Measurements from ENCODE around the gene CHCHD4.
A peak's percentile ranks its signal among the peaks of the same experiment; 100 is the strongest.

Gene CHCHD4

GRCh38 chr3:14148041-14148985 is 23.6 kb upstream of the CHCHD4 start:
- no peak for DNase-seq (ENCODE audit: low read depth)

DNA sequence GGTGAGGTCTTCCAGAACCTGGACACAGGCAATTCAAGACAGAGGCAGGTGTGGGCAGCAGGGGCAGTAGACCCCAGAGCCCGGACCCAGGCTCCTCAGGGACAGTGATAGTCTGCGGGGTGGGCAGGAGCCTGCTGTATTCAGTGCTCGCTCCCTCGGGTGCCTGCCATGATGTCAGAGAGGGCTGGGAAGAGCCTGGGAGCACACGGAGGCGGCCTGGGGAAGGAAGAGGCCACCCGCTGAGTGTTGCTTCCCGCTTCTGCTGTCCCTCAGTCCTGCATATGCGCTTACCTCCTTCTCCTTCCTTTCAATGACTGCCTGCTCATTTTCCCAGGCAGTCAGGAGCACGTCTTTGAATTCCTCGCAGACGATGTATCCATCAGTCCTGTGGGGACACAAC is 22.9 kb upstream of the CHCHD4 start:
- no peak for DNase-seq (ENCODE audit: low read depth)

- no peak for DNase-seq (ENCODE audit: low read depth)
These were observed 22.4 kb upstream of the CHCHD4 start for GRCh38 chr3:14147066-14147435.

DNA sequence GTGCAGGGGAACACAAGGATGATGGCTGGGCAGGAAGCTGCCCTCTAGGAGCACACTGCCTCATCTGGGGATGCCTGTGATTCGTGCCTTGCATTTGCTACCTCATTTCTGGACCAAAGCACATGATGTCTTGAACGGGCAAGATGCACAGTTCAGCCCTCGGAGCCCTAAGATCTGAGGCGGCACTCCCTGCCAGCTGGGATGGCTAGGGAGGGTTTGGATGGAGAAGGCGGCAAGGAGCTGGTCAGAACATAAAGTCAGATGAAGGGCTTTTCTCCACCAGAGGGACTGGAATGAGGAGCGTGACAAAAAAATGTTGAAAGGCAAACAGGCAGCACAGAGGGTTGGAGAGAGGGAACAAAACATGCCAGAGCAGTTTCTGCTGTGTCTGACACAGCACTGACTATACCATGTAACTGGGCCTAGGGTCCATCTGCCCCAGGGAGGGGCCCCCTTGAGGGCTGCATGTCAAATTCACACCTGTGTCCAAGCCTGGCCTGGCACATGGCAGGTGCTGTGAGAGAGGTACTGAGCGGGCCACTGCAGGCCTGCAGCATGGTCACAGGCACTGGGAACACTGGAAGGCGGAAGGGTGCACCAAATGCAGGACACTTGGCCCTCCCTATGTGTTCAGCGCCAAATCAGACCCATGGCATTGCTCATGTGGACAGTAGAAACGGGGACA is 21.9 kb upstream of the CHCHD4 start:
- DNase-seq (ENCODE audit: low read depth): no peak

DNA sequence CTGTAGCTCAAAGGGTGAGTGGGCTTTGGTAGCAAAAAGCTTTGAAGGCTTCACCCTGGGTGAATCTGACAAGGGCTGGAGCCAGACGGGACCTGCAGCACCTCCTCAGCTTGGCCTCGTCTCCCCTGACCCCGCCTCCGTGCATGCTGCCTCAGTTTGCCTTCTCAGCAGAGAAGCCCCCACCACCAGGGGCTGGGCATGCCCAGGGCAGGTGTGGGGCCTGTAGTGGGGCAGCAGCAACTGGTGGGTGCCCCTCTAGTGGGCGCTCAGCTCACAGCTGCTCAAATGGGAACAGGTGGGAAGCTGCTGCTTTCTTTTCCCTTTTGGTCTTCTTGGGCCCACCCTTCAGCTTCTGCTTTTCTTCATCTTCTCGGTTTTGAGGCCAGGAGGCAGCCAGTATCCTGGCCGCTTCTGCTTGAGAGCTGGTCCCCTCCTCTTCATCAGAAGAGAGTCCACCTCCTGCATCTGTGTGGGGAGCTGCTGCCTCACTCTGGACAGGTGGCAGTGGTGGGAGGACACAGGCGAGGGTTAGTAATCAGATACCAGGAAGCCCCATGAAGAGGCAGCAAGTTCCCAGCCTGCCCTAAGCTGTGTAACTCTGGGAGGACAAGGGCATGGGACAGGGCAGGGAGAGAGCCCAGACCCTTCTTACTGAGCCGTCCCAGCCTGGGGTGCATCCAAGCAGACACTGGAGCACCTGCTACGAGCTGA is 21.2 kb upstream of the CHCHD4 start:
- DNase-seq (ENCODE audit: low read depth): no peak

GRCh38 chr3:14145236-14145635 is 20.6 kb upstream of the CHCHD4 start:
- DNase-seq (ENCODE audit: low read depth): no peak

- peak; percentile 98 for DNase-seq (ENCODE audit: low read depth)
These were observed 19.9 kb upstream of the CHCHD4 start for GRCh38 chr3:14144423-14145075.

DNA sequence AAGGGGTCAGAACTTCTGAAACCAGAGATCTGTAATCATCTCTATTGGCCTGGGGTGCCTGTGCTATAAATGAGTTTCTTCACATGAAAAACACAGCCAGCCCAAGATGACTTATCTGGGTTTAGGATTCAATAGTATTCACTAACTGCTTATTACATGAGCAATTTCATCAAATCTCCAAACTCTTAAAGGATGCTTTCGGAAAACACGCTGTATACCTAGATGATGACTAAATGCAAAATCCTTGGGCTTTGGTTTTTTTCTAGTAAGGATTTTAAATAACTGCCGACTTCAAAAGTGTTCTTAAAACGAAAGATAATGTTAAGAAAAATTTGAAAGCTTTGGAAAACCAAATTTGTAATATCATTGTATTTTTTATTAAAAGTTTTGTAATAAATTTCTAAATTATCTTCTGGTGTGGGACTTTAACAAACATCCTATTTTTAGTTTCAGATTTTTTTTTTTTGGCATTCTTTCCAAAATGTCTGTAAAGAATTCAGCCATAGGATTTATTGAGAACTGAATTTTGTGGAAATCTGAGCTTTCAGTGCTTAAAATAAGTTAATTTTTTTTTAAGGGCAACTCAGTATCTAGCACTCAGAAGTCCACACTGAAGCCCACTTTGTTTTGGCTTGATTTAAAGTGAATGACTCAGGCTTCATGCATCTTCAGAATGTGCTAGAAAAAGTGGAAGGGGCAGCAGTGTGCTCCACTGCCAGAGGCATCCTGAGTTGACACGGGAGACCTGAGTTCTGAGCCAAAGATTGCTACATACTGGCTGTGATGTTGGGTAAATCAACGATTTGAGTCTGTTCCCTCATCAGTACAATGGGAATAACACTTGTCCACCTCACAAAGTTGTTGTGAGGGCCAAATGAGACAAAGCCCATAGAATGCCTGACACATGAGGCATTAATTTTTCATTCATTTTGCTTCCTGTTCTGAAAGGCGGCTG is 18.9 kb upstream of the CHCHD4 start:
- DNase-seq (ENCODE audit: low read depth): peak; percentile 85

- no peak for DNase-seq (ENCODE audit: low read depth)
These were observed 18.0 kb upstream of the CHCHD4 start for GRCh38 chr3:14142567-14143270.

- no peak for DNase-seq (ENCODE audit: low read depth)
These were observed 17.1 kb upstream of the CHCHD4 start for GRCh38 chr3:14141602-14142341.

DNA sequence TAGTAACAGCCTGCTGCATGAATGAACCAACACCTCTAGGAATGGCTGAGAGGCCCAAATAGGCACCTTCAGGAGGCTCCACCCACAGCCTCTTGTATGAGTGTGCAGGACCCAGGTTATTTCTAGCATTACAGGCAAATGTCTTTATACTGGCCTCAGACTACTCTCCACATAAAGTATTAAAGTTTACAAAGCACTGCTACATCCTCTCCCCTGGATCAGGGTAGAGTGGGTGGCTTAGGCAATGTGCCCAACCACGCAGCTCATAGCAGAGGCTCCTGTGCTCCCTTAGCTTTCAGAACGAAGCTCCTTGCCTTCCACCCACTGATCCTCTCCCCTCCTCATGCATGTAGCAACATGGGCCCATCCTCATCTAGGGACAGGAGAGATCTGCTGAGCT is 16.5 kb upstream of the CHCHD4 start:
- no peak for DNase-seq (ENCODE audit: low read depth)

DNA sequence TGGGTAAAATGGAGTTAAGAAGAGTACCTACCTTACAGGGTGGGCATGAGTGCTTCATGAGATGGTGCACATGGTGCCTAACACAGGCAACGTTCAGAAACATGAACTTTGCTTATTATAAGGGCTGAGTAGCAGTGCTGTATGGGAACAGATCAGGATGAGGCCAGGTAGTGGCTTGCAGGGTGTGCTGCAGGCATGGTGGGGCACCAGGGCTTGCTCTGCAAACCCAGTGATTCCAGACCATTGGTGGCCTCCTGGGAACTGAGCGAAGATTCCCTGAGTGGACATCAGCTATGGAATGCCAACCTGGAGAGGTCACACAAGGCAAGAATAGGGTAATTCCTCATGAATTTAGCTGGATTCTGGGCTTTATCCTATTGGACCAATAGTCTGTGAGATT is 16.0 kb upstream of the CHCHD4 start:
- DNase-seq (ENCODE audit: low read depth): no peak

DNA sequence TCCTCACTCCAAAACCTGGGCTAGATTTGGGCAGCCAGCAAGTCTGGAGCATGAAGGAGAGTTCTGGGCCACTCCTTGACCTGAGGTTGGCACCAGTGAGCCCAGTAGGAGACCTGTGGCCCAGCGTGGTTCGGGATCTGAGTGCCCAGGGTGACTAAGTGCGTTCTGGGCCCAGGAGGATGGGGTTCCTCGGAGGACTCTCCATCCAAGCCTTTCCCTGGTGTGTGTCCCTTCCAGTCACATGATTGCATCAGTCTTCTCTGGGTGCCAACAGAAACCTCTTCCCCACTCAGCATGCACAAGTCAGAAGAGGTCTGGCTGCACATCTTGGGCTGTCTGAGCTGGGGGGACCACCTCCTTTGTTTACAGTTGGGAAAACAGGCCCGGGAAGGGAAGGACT is 15.1 kb upstream of the CHCHD4 start:
- DNase-seq (ENCODE audit: low read depth): no peak

DNA sequence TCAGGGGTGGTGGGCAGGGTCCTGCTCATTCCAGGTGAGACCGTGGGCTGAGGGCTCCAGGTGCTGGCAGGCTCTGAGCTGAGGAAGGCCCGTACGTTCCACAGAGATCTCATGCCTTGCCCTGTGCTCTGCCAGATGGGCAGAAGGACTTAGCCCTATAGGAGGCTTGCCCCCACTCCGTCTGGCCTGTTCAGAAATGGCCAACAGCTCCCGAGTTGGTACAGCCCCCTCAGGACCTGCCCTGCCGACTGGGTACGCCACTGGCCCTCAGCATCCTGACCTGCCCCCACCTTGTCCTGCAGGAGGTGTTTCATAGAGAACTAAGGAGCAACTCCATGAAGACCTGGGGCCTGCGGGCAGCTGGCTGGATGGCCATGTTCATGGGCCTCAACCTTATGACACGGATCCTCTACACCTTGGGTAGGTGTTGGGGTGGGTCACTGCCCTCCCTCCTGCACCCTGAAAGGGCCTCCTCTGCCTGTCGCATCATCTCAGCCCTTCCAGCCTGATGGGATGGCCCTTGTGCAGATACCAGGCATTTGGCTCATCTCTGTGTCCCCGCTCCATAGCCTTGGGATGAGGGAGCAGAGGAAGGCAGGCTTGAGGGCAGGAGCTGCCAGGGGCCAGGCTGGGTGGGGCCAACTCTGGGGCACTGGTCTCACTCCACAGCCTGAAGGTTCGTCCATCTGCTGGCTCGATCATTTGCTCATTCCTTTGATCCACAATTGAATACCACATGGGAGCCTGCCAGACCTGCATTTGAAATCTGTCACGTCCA is 14.4 kb upstream of the CHCHD4 start:
- no peak for DNase-seq (ENCODE audit: low read depth)

- DNase-seq (ENCODE audit: low read depth): no peak
These were observed 13.6 kb upstream of the CHCHD4 start for GRCh38 chr3:14138109-14138877.

- DNase-seq (ENCODE audit: low read depth): no peak
These were observed 12.8 kb upstream of the CHCHD4 start for GRCh38 chr3:14137445-14137844.

DNA sequence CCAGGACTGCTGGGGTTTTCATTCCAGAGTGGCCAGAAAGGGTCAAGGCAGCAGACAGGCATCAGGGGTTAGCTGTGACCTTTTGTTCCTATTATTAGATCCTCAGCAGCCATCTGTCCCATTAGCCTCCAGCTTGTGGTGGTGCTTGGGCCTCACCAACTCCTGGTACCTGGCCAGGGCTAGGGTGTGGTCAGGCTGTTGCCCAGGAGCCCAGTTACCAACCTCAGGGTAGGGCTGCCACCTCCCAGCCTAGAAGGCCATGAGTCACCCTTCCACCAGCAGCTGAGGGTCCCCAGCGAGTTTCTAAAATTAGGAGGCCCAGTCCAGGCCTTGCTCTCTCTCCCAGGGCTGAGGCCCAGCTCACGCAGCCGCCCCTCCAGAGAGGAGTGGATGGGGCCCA is 12.3 kb upstream of the CHCHD4 start:
- DNase-seq (ENCODE audit: low read depth): no peak

DNA sequence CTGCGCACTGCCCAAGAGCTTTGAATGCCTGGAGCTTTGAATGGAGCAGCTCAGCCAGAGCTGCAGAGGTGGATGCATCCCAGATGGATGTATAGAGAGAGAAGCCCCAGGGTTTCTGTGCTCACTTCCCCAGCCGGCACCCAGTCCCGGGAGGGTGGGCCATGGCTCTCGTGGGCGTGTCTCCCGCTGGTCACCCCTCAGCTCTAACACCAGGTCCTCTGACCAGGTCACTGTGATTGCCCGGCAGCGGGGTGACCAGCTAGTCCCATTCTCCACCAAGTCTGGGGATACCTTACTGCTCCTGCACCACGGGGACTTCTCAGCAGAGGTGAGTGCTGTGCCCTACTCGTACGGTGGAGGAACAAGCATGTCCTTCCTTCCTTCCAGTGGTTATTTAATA is 10.9 kb upstream of the CHCHD4 start:
- no peak for DNase-seq (ENCODE audit: low read depth)
